HG03520 (cell line): Measurements from ENCODE around the gene ENTHD1.

ENCODE experiments used
- ATAC-seq: cut with Tn5 transposase; IDR thresholded peaks from one replicate; pipeline ENCODE4 v1.9.1; 2021; ENCODE audit warnings: mild to moderate bottlenecking, moderate library complexity; ENCODE audit not compliant: unreplicated experiment

Gene ENTHD1, protein sequence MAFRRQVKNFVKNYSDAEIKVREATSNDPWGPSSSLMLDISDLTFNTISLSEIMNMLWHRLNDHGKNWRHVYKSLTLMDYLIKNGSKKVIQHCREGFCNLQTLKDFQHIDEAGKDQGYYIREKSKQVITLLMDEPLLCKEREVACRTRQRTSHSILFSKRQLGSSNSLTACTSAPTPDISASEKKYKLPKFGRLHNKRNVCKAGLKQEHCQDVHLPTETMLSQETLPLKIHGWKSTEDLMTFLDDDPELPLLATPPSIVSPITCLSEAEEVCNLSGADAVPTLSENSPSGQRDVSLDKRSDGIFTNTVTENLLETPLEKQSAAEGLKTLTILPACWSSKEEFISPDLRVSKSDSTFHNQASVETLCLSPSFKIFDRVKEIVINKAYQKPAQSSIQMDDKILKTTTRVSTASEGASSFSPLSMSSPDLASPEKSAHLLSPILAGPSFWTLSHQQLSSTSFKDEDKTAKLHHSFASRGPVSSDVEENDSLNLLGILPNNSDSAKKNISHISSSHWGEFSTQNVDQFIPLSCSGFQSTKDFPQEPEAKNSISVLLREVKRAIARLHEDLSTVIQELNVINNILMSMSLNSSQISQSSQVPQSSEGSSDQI

DNA sequence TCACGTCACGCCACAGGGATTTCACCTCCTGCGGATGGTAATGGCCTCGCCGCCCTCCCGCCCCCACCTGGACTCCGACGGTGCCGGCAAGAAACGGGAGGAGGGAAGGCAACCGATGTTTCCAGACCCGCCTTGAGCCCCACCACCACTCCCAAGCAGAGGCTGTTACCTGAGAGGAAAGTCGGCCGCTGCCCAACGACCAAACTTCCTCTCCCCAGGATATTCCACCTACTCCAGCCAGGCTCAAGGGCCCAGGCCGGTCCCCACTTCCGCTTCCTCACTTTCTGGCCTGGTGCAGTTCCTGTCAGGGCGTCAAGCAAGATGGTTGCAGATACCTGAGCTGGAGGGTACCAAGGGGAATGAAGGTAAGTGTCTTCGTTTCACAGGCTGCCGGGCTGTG, at the start of gene ENTHD1:
ENTHD1 (minus strand) TSS at position 235 of the 400 bp plus-strand sequence. CDS start 6,012 bp downstream, outside the sequence.
- no peak for ATAC-seq

DNA sequence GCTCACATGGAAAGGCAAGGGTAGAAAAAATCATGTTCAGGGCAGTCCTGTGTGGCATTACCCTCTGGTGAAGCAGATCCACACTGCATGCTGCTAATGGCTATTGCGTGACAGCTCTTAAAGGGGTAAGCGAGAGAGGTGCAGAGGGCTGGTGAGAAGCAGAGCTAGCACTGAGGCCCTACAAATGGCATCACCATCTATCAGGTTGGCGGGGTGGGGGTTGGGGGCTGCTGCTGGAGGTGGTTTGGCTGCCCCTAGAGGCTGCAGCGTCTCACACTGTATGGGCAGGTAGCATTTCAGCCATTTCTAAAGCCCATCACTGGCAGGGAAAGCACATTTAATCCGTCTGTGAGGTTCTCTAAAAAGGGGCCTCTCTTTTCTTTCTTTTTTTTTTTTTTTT, 49.8 kb upstream of the ENTHD1 start:
- no peak for ATAC-seq

DNA sequence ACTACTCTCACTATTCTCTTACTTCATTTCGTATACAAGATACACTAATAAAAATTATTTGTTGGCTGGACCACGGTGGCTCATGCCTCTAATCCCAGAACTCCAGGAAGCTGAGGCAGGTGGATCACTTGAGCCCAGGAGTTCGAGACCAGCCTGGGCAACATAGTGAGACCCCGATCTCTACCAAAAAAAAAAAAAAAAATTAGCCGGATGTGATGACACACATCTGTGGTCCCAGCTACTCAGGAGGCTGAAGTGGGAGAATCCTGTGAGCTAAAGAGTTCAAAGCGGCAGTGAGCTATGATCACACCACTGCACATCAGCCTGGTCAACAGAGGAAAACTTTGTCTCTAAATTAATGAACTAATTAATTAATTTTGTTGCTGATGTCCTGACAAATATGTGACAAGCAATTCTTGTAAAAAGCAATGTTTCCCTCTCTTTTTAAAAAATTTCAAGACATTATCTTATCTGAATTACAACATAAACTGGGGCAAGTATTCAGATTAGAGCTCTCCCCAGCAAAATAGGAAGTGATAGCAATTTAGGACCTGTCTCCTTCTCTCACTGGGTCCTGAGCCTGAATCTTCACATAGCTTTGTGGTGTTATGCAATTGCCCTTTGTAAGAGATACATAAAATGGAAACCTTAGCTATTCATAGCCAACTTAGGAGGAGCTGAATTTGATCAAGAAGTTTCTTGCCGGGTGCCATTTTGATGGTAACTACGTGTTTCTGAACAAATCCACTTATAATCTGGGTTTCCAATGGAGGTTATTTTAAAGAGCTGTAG, 49.1 kb upstream of the ENTHD1 start:
- no peak for ATAC-seq

DNA sequence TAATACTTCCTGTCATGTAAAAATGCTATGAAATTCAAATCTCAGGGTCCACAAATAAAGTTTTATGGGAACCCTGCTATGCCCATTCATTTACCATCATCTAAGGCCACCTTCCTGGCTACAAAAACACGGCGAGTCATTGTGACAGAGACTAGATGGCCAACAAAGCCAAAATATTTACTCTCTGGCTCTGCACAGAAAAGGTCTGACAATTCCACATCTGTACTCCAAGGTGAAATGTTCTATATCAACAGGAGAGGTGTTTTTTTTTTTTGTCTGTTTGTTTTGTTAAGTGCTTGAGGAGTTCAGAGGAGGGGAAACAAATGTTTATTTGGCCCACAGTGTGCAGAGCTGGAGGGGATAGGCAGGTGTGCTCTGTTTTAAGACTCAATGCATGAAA, 48.0 kb upstream of the ENTHD1 start:
- no peak for ATAC-seq

DNA sequence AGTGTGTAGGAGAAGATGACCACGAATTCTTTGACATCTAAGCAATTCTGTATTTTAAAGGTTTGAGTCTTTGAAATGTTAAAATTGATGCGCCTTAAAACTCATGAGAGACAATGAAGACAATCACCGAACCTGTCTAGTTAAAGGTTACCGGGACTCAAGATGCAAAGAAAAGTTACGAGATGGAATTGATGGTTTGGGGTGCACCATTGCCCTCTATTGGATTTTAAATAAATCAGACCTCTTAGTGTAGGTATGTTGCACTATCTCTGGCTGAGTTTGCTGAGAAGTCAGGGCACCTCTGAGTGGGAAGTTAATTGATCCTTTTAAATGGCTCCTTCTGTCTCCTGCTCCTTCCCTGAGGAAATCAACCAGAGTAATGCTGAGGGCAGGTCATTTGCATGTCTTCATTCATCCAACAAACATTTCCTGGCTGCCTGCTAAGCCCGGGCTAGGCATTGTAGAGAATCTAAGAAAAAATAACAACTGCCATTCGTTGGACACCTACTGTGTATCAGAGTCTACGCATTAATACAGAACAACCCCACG, 47.3 kb upstream of the ENTHD1 start:
- ATAC-seq = no peak

DNA sequence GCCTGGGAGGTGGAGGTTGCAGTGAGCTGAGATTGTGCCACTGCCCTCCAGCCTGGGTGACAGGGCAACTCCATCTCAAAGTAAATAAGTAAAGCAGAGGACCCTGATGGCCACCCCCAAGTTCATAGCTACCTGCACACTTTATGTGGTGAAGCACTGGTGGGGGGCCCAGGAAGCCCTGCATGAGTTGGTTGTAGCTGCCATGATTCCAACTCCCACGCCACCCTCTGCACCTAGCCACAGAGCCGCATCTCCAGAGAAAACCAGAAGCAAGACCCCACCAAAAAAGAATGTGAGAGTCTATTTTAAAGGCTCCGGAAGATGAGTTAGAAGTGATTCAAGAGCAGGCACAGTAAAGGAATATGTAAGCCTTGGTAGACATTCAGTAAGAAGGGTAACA, 46.3 kb upstream of the ENTHD1 start:
- no peak for ATAC-seq

DNA sequence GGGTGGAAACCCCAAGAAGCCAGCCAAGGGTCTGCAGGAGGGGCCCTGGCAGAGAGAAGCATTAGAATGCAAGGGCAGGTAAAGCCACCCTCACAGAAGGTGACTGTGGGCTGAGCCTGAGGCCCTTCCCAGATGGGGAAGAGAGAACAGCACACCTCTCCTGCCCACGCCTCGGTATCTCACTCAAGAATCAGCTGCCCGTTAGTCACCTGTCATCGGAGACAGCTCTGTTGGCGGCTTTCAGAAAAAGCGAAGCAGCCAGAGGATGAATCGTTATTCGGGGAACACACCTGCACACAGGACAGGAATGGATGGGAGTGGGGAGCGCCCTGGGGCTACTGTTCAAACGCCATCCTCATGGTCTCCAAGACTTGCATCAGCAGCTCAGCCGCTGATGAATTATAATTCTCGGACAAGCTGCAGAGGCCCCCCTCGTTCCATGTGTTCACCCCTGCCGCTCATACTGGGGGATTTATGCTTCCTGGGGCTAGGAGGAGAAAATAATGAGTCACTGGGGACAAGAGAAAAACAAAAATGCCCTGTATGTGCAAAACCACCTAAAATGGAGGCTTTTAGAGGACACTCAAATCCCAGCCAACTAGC, 45.0 kb upstream of the ENTHD1 start:
- no peak for ATAC-seq

DNA sequence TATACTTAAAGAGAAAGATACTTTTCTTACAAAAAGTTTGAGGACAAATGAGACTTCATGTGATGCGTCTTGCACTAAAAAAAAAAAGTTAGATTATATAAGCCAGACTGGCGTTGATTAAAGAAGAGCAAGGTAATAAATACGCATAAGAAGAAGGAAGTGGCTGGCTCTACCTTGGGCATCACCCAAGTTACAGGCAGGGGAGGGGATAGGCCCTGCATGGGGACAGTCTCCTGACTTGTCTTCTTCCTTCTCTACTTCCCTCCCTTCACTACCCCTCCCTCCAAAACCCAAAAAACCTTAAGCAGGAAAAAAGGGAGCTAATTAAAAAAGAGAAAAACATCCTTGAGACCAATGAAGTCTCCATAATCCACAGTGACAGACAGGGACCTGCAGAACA, 44.3 kb upstream of the ENTHD1 start:
- ATAC-seq = no peak

DNA sequence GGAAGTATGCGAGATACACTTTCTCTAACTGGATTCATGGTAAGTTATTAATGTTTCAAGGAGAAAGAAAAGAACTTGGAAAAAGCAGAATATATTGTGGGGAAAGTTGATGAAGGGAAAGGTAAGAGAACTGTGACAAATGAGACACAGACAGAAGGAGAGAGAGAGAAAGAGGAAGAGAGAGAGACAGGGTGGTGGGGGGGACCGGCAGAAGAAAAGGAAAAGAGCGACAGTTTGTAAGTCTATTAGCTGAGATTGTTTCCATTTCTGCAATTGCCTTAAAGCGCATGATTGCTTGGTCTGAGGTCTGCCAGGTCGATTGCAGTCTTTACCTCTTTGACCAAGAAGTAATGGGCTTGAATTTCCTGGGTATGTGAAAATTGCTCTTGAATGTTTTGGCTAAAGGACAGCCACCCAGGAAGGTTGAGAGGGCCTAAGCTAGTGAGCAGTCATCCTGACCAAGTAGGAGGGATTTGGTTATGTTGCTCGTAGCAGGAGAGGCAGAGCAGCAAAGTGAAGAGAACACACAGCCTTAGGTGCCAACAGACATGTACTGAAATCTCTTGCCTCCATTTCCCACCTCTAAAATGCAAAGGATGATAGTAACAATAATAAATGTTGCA, 43.1 kb upstream of the ENTHD1 start:
- ATAC-seq = no peak

DNA sequence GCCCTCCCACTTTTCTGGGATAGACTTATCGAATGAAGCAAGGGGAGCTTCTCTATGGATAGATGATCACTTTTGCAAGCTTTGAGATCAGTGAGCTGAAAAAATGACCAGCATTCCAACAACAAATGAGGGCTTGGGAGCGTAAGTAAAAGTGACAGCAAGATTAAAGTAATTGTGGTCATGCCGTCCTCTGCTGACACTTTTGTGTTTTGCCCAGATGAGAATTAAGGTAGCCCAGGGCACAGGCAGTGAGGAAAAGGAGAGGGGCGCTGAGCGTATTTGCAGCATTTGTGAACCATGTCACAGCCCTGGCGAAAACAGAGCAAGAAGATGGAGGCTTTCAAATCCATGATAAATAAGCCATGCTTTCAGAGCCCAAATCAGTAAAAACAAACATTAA, 42.1 kb upstream of the ENTHD1 start:
- no peak for ATAC-seq

DNA sequence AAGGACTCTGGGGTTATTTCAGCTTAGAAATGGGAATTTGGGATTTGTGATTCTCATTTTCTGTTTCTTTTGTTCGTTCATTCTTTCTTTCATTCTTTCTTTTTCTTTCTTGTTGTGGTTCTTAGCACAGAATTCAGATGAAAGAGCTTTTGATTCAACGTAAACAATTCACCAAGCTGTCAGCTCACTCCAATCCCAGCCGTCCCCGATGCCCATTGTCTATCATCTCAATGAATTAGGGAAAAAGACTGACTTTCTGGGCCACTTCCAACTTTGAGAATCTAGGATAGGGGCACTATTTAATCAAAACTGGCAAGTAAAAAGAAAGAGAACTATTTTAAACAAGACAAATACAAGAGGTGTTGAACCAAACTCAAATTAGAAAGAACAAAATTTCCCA, 41.6 kb upstream of the ENTHD1 start:
- no peak for ATAC-seq

DNA sequence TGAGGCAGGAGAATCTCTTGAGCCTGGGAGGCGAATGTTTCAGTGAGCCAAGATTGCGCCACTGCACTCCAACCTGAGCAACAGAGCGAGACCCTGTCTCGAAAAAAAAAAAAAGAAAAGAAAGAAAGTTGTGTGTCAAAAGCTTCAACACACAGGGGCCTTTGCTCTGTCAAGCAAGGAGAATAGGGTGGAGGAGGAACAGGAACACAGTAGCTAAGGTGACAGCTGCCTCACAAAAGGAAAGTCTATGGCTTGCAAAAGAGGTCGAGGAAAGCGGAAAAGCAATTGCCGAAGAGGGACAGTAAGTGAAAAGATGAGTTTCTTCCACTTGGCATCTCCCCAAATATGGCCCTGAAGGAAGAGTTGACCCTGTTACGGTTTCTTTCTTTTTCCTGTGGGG, 40.2 kb upstream of the ENTHD1 start:
- no peak for ATAC-seq

DNA sequence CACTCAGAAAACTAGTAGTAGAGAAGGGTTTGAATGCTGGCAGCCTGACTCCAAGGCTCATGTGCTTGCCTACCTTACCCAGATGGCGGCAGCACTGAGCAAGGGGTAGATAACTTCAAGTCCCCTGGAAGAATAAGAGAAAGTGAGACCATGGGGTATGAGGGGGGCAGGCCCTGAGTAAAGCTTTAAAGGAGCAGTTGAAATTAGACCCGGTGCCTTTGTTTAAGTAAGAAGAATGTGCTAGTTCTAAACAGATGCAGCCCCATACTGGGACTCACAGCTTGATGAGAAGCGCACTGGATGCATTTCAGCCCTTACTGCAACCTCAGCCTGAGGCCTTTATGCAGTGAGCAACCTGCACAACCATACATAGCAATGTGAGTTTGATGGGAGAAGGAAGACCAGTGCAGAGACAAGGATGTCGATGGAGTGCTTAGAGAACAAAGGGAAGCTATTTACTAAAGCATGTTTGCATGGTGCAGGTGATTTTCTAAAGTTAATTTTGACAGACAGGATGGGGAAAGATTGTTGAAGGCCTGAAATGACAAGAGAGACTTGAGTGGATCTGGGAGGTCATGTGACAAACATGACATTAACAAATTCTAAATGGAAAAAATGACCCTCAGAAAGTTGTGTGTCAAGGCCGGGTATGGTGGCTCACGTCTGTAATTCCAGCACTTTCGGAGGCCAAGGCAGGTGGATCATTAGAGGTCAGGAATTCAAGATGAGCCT, 39.5 kb upstream of the ENTHD1 start:
- ATAC-seq = no peak

DNA sequence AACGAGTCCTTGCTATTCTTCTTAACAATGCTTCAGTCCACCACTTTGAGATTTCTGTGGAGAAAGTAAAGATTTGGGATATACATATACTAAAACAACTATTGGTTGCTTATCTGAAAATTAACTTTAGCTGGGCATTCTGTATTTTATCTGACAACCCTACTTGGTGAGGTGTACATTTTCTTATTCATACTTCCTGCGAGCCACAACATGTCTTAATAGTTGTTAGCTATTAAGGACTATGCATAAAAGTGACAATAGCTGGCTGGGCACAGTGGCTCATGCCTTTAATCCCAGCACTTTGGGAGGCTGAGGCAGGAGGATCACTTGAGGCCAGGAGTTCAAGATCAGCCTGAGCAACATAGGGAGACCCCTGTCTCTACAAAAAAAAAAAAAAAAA, 38.6 kb upstream of the ENTHD1 start:
- ATAC-seq = no peak

DNA sequence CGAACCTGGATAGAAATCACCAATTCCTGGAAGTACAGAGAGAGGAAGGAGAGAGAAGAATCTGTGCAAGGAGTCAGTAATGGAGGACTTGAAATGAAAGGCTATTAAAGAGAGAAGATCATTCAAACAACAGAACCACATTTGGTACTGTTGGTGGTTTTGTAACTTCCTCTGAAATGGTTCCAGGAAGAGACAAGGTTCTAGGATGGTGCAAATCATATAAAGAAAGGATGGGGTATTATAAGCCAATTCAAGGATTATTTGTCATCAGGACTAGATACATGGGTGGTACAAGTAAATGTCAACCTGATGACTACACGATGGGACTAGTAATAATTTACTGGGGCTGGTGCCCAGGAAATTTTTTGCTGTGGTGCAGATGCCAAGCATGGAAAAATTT, 37.7 kb upstream of the ENTHD1 start:
- no peak for ATAC-seq

DNA sequence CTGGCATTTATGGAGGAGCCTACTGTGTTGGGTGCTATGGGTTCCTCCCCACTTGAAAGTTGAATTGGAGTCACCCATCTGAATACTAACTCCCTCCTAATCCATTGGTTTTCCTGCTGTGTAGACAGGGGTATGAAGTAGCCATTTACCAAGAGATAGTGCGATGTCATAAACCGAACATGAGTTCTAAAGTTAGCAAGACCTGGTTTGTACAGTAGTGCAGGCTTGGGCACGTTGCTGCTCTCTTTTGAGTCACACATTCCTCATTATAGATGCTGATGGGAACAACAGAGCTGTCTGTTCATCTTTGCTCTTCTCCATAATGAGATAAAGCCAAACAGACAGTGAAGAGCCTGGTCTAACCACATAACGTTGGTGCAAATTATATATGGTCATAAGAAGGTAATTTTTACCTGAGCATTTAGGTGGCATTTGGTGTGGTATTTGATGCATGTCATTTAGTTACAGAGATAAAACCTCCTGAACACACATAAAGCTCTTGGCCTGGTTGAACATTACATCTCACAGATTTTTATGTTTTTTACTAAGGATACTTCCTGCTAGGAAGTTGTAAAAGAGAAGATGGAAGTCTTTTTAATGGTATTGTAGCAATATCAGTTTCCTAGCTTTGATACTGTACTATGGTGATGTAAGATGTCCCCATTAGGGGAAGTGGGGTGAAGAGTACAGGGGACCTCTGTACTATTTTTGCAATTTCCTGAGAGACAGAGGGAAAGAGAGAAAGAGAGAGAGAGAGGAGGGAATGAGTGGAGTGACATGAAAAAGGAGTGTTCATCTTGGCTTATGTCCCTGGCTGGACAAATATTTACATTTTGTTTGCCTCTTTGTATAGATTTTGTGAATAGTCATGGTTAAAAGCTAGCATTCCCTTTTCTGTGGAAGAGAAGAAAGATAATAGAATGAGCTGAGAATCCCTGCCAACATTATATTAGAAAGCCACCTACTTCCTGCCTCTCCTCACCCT, 35.3 kb upstream of the ENTHD1 start:
- ATAC-seq = no peak

DNA sequence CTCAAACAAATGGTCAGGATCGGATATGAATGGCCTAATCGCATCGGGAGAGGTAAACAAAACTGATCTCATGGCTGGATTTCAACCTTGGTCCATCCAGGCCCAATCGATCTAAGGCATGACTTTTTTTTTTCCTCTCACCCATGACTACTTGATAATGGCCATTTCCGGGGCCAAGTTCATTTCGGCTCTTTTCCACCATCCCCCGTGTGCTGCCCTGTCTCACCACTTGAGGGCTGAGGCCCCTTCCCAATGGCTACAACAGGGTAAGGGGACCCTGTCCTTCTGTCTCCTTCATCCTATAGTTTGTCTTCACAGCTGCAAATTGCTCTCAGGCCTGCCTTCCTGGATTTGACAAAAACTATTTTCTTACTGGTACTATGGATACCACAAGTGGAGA, 34.0 kb upstream of the ENTHD1 start:
- no peak for ATAC-seq

DNA sequence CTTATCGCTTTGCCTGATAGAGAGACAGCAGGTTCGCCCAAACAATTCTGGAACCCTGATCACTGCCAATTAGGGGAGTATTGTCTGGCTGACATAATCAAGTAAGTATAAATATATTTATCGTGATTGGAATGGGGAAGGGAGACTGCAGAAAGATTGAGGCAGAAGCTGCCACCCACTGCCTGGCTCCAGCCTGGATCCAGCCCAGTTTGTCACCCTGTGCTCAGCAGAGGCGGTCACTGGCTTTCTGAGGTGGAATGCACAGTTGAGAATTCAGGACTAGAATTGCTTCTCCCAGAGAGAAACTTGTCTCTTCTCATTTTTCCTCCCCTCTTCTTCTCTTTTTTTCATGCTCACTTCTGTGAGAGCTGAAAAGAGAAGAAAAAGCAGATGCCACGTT, 33.2 kb upstream of the ENTHD1 start:
- no peak for ATAC-seq
